GM19452 (cell line): ENCODE data around the gene CD164L2.
"Not testable (repeated sequence)": the region's sequence is repeated elsewhere in the genome, so short reads cannot be mapped to it uniquely, and the experiment has no call there.

Experiments used
- ATAC-seq: cut with Tn5 transposase; IDR thresholded peaks from one replicate; pipeline ENCODE4 v1.9.1; 2021; ENCODE audit not compliant: unreplicated experiment

Gene CD164L2

GRCh38 chr1:27405598-27406361, 22.6 kb upstream of the CD164L2 start:
- not testable (repeated sequence) for ATAC-seq

GRCh38 chr1:27405074-27405473, 21.9 kb upstream of the CD164L2 start:
- no peak for ATAC-seq

- no peak for ATAC-seq
Measured at GRCh38 chr1:27403931-27404330, 20.8 kb upstream of the CD164L2 start.

DNA sequence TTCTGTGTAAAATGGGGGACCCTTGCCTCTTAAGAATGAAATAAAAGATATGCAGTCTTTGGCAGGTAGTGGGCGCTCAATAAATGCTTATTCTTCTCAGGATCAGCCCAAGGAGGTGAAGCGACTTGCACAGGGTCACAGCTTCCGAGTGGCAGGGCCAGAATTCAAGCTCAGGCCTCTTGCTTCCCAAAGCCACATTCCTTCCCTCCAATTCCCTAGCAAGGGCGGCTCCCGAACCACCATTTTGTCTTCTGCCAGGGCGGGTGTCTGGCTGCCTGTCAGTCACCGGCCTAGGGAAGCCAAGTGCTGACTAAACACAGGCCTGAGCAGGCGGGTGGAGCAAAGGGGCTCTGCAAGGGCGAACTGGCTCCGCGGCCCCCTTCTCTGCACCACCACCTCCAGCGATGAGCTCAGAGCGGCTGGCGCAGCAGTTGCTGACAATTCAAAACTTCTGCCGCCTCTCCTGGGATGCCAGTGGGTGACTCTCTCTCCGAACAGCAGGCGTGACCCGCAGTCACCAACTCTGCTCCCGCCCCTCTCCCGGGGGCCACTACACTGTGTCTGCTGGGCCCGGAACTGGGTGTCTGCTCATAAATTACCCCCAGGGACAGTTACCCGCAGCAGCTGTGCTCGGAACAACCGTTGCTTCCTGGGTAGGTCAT, 20.1 kb upstream of the CD164L2 start:
- no peak for ATAC-seq

- no peak for ATAC-seq
Measured at GRCh38 chr1:27402349-27402754, 19.2 kb upstream of the CD164L2 start.

DNA sequence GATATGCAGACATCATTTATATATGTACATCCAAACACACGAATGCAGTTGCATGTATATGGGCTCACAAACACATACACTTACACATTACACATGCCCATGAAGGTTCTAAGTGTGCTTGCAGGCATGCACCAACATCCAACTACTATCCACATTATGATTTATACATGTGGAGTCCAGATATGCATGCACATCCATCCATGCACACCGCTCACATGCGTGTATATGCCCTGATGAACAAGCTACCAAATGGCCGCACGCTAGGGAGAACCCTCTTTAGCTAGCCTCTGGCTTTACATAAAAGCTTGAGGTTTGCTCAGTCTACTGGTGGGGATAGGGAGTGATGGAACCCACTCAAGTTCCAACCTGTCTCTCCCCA, 17.8 kb upstream of the CD164L2 start:
- no peak for ATAC-seq

- no peak for ATAC-seq
Measured at GRCh38 chr1:27400082-27400962, 17.2 kb upstream of the CD164L2 start.

GRCh38 chr1:27399251-27400025, 16.3 kb upstream of the CD164L2 start:
- ATAC-seq, result no peak

GRCh38 chr1:27398405-27399149, 15.4 kb upstream of the CD164L2 start:
- no peak for ATAC-seq

DNA sequence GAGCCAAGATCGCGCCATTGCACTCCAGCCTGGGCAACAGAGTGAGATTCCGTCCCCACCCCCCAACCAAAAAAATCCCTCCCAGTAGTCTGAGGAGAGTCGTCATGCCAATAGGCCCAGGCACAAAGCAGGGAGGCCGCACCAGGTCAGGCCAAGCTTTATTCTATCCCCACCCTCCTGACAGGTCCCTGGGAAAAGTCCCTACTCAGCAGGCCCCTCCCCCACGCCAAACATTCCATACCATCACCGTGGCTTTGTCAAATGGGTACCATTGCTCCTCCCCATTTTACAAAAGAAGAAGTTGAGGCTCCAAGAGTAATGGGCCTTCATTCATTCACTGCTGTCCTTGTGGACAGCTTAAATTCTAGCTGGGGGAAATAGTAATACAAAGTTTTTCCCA, 14.6 kb upstream of the CD164L2 start:
- ATAC-seq, result no peak

DNA sequence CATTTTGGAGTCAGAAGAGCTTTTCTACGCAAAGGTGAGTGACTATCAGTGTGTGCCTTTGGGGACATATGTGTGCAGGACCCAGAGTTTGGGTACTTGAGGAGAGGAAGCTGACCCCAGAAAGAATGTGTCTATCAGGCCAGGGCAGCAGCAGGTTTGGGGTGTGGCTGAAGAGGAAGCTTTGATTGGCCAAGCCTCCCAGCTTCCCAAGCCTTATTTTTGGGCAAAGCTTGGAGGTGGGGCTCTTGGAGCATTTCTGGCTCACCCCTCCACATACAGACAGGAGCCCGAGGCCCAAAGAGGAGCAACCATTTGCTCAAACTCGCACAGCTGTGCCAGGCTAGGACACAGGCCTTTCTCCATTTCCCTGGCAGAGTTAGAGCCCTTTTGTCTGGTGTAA, 14.0 kb upstream of the CD164L2 start:
- no peak for ATAC-seq

- ATAC-seq, result no peak
Measured at GRCh38 chr1:27395441-27396195, 12.5 kb upstream of the CD164L2 start.

DNA sequence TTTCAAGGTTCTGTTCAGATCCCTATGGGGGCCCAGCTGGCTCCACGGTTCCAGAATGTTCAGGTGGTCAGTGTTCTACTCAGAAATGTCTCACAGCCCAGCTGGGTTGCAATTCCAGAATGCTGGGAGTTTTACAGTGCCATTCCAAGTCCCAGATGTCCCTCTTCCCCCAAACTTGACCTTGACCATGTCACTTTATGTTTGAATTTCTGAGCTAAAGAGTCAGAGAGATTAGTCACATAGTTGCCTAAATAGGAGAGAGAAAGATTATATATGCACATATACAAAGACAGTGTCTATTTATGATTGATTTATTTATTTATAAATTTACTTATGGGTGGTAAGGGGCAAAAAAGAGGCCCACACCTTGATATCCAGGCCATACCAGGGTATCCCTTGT, 11.8 kb upstream of the CD164L2 start:
- no peak for ATAC-seq

GRCh38 chr1:27394282-27394658, 11.1 kb upstream of the CD164L2 start:
- ATAC-seq, result no peak

GRCh38 chr1:27393641-27394281, 10.6 kb upstream of the CD164L2 start:
- no peak for ATAC-seq

- no peak for ATAC-seq
Measured at GRCh38 chr1:27392778-27393635, 9.9 kb upstream of the CD164L2 start.

- ATAC-seq, result peak; percentile 70
Measured at GRCh38 chr1:27392096-27392777, 9.1 kb upstream of the CD164L2 start, which contains the start of gene GPR3. TSS of gene GPR3 (plus strand) at chr1:27392622. CDS start at chr1:27393799, 1,177 bp downstream.
